ENCODE measurements around the gene MKNK2. TPM values are rescaled to one million over a fixed set of nuclear protein-coding genes. Genes with fewer than 3 reads are reported as not detected.

The MKNK2 gene
- total RNA-seq, 2 donors from 2014 or later: 99.6 to 126 TPM

GRCh38 chr19:2081873-2082810 lies 31.1 kb upstream of the MKNK2 start:
- intact Hi-C loops (cut with DNase I): no loop called here
- peak; percentile 86 for DNase-seq (ENCODE audit: low spot score)

GRCh38 chr19:2080336-2080988 lies 29.4 kb upstream of the MKNK2 start:
- DNase-seq (ENCODE audit: low spot score): no peak
- intact Hi-C loops (cut with DNase I): no loop called here

- peak; percentile 74 for DNase-seq (ENCODE audit: low spot score)
- intact Hi-C loops (cut with DNase I): loop anchor here in 1 of 2 donors (10.0 kb wide), 1 partner anchor 155 kb away; no protein-coding TSS in a partner anchor
Measured at GRCh38 chr19:2079865-2080301, 28.8 kb upstream of the MKNK2 start.

GRCh38 chr19:2079076-2079864 lies 28.2 kb upstream of the MKNK2 start:
- intact Hi-C loops (cut with DNase I): loop anchor here in 1 of 2 donors (10.0 kb wide), 1 partner anchor 154 kb away; no protein-coding TSS in a partner anchor
- DNase-seq (ENCODE audit: low spot score): peak; percentile 76

- intact Hi-C loops (cut with DNase I): loop anchor here in 1 of 2 donors (10.0 kb wide), 1 partner anchor 153 kb away; no protein-coding TSS in a partner anchor
- DNase-seq (ENCODE audit: low spot score): peak; percentile 79
Measured at GRCh38 chr19:2077833-2078619, 27.0 kb upstream of the MKNK2 start.

- no peak for DNase-seq (ENCODE audit: low spot score)
- intact Hi-C loops (cut with DNase I): loop anchor here in 1 of 2 donors (10.0 kb wide), 1 partner anchor 153 kb away; no protein-coding TSS in a partner anchor
Measured at GRCh38 chr19:2077398-2077797, 26.4 kb upstream of the MKNK2 start.

GRCh38 chr19:2076526-2076944 lies 25.5 kb upstream of the MKNK2 start:
- intact Hi-C loops (cut with DNase I): loop anchor here in 1 of 2 donors (10.0 kb wide), 1 partner anchor 152 kb away; no protein-coding TSS in a partner anchor
- DNase-seq (ENCODE audit: low spot score): peak; percentile 72

GRCh38 chr19:2072757-2073551 lies 21.9 kb upstream of the MKNK2 start:
- intact Hi-C loops (cut with DNase I): loop anchor here (2.0 to 10.0 kb wide), 3 partner anchors 50 to 148 kb away; partner anchors contain the start of gene BTBD2 (in 1 of the 2)
- DNase-seq (ENCODE audit: low spot score): peak; percentile 73

- DNase-seq (ENCODE audit: low spot score): no peak
- intact Hi-C loops (cut with DNase I): loop anchor here in 1 of 2 donors (5.0 to 10.0 kb wide), 2 partner anchors 54 to 146 kb away; partner anchors contain the start of gene BTBD2
Measured at GRCh38 chr19:2070986-2071673, 20.1 kb upstream of the MKNK2 start.

- DNase-seq (ENCODE audit: low spot score): peak; percentile 79
- intact Hi-C loops (cut with DNase I): loop anchor here in 1 of 2 donors (5.0 to 10.0 kb wide), 2 partner anchors 53 to 146 kb away; partner anchors contain the start of gene BTBD2
Measured at GRCh38 chr19:2070436-2070827, 19.4 kb upstream of the MKNK2 start.

- intact Hi-C loops (cut with DNase I): loop anchor here in 1 of 2 donors (5.0 kb wide), 1 partner anchor 43 kb away; no protein-coding TSS in a partner anchor
- DNase-seq (ENCODE audit: low spot score): peak; percentile 81
Measured at GRCh38 chr19:2064788-2065524, 13.9 kb upstream of the MKNK2 start.

GRCh38 chr19:2064395-2064787 lies 13.3 kb upstream of the MKNK2 start:
- peak; percentile 77 for DNase-seq (ENCODE audit: low spot score)
- intact Hi-C loops (cut with DNase I): loop anchor here in 1 of 2 donors (5.0 kb wide), 1 partner anchor 42 kb away; no protein-coding TSS in a partner anchor

GRCh38 chr19:2063824-2064223 lies 12.8 kb upstream of the MKNK2 start:
- intact Hi-C loops (cut with DNase I): loop anchor here in 1 of 2 donors (5.0 kb wide), 1 partner anchor 42 kb away; no protein-coding TSS in a partner anchor

GRCh38 chr19:2062770-2063169 lies 11.7 kb upstream of the MKNK2 start:
- no peak for DNase-seq (ENCODE audit: low spot score)
- intact Hi-C loops (cut with DNase I): loop anchor here in 1 of 2 donors (5.0 kb wide), 1 partner anchor 40 kb away; no protein-coding TSS in a partner anchor

More at GRCh38 chr19:2063824-2064223, 12.8 kb upstream of the MKNK2 start:
- no peak for DNase-seq (ENCODE audit: low spot score)

- no peak for DNase-seq (ENCODE audit: low spot score)
- intact Hi-C loops (cut with DNase I): loop anchor here in 1 of 2 donors (5.0 kb wide), 1 partner anchor 40 kb away; no protein-coding TSS in a partner anchor
Measured at GRCh38 chr19:2062389-2062729, 11.3 kb upstream of the MKNK2 start.
